NCI-H1048 (cell line): ENCODE measurements around the gene CDK14.

Experiments
- DNase-seq: peaks from one replicate; lab custom pipeline; 2025; lab: John Stamatoyannopoulos, UW

CDK14 gene

GRCh38 chr7:91206361-91206960 lies 610.3 kb downstream of the CDK14 start:
- no peak for DNase-seq

- DNase-seq, result no peak
Measured at GRCh38 chr7:91212582-91212981, 616.5 kb downstream of the CDK14 start.

GRCh38 chr7:91226411-91226810 lies 630.3 kb downstream of the CDK14 start:
- no peak for DNase-seq

GRCh38 chr7:91228327-91228726 lies 632.2 kb downstream of the CDK14 start:
- DNase-seq, result no peak

- no peak for DNase-seq
Measured at GRCh38 chr7:91228927-91229558, 632.9 kb downstream of the CDK14 start.

- no peak for DNase-seq
Measured at GRCh38 chr7:91230100-91230499, 634.0 kb downstream of the CDK14 start.

GRCh38 chr7:91230503-91230902 lies 634.4 kb downstream of the CDK14 start:
- no peak for DNase-seq

GRCh38 chr7:91233212-91233611 lies 637.1 kb downstream of the CDK14 start:
- DNase-seq, result no peak

GRCh38 chr7:91235211-91235832 lies 639.2 kb downstream of the CDK14 start:
- no peak for DNase-seq

GRCh38 chr7:91239171-91239604 lies 643.1 kb downstream of the CDK14 start:
- DNase-seq, result no peak

GRCh38 chr7:91239772-91240171 lies 643.7 kb downstream of the CDK14 start:
- no peak for DNase-seq

- DNase-seq, result no peak
Measured at GRCh38 chr7:91240376-91240941, 644.3 kb downstream of the CDK14 start.

- DNase-seq, result no peak
Measured at GRCh38 chr7:91242097-91242844, 646.1 kb downstream of the CDK14 start.

- no peak for DNase-seq
Measured at GRCh38 chr7:91243591-91244301, 647.6 kb downstream of the CDK14 start.

- no peak for DNase-seq
Measured at GRCh38 chr7:91247500-91247899, 651.4 kb downstream of the CDK14 start.

GRCh38 chr7:91248996-91249395 lies 652.9 kb downstream of the CDK14 start:
- DNase-seq, result no peak

GRCh38 chr7:91249506-91250233 lies 653.5 kb downstream of the CDK14 start:
- DNase-seq, result no peak

- DNase-seq, result no peak
Measured at GRCh38 chr7:91250706-91251105, 654.6 kb downstream of the CDK14 start.

GRCh38 chr7:91251877-91252276 lies 655.8 kb downstream of the CDK14 start:
- DNase-seq, result no peak
